Measurements from ENCODE around the gene SLC35E1. TPM values are rescaled to one million over a fixed set of nuclear protein-coding genes. Genes with fewer than 3 reads are reported as not detected.

The SLC35E1 gene
- total RNA-seq, 1 donor from 2014 or later, result 44.5 TPM

GRCh38 chr19:16604615-16605014, 32.4 kb upstream of the SLC35E1 start:
- Mint-ChIP-seq H3K4me1 (ENCODE audit: unreplicated experiment) (peaks cover 19% of the 10 kb centered on the region), H3K27me3 (no peaks in the 10 kb centered on the region), H3K27ac (no peak overlapping the region), H3K9me3 (no peaks in the 10 kb centered on the region), H3K36me3 (no peaks in the 10 kb centered on the region), H3K4me3 (no peak overlapping the region)
- TF ChIP-seq CTCF (conservative IDR thresholded peaks at IDR 0.05), result no peak
- no peak for DNase-seq (ENCODE audit: extremely low spot score, unreplicated experiment)

GRCh38 chr19:16603090-16603489, 30.9 kb upstream of the SLC35E1 start:
- H3K9me3 Mint-ChIP-seq, result no peaks in the 10 kb centered on the region
- peaks cover 28% of the 10 kb centered on the region for H3K4me1 Mint-ChIP-seq (ENCODE audit: unreplicated experiment)
- no peak for DNase-seq (ENCODE audit: extremely low spot score, unreplicated experiment)
- H3K27me3 Mint-ChIP-seq, result no peaks in the 10 kb centered on the region
- no peak overlapping the region for H3K27ac Mint-ChIP-seq
- H3K36me3 Mint-ChIP-seq, result no peaks in the 10 kb centered on the region
- no peak overlapping the region for H3K4me3 Mint-ChIP-seq
- no peak for TF ChIP-seq CTCF (conservative IDR thresholded peaks at IDR 0.05)

GRCh38 chr19:16601378-16602052, 29.3 kb upstream of the SLC35E1 start:
- DNase-seq (ENCODE audit: extremely low spot score, unreplicated experiment), result no peak
- Mint-ChIP-seq H3K36me3 (no peaks in the 10 kb centered on the region), H3K9me3 (no peaks in the 10 kb centered on the region), H3K27ac (no peak overlapping the region), H3K27me3 (no peaks in the 10 kb centered on the region), H3K4me3 (no peak overlapping the region), H3K4me1 (ENCODE audit: unreplicated experiment) (peaks cover 28% of the 10 kb centered on the region)
- no peak for TF ChIP-seq CTCF (conservative IDR thresholded peaks at IDR 0.05)

- H3K4me3 Mint-ChIP-seq, result no peak overlapping the region
- H3K9me3 Mint-ChIP-seq, result no peaks in the 10 kb centered on the region
- no peak for TF ChIP-seq CTCF (conservative IDR thresholded peaks at IDR 0.05)
- DNase-seq (ENCODE audit: extremely low spot score, unreplicated experiment), result no peak
- H3K36me3 Mint-ChIP-seq, result no peaks in the 10 kb centered on the region
- H3K4me1 Mint-ChIP-seq (ENCODE audit: unreplicated experiment), result peaks cover 26% of the 10 kb centered on the region
- no peaks in the 10 kb centered on the region for H3K27me3 Mint-ChIP-seq
- H3K27ac Mint-ChIP-seq, result no peak overlapping the region
Measured at GRCh38 chr19:16600824-16601223, 28.6 kb upstream of the SLC35E1 start.

- Mint-ChIP-seq H3K9me3 (no peaks in the 10 kb centered on the region), H3K27ac (no peak overlapping the region), H3K4me1 (ENCODE audit: unreplicated experiment) (peaks cover 19% of the 10 kb centered on the region), H3K27me3 (no peaks in the 10 kb centered on the region), H3K4me3 (no peak overlapping the region), H3K36me3 (no peaks in the 10 kb centered on the region)
- TF ChIP-seq CTCF (conservative IDR thresholded peaks at IDR 0.05), result no peak
- DNase-seq (ENCODE audit: extremely low spot score, unreplicated experiment), result no peak
Measured at GRCh38 chr19:16599655-16600346, 27.6 kb upstream of the SLC35E1 start.

Data from type B pancreatic cell (in vitro differentiated cells).